A204.1 (cell line): ENCODE measurements around the gene GRID1.
"Not testable (repeated sequence)": the region's sequence is repeated elsewhere in the genome, so short reads cannot be mapped to it uniquely, and the experiment has no call there.

Experiments used
- FAIRE-seq: peaks from 2 replicates; lab custom pipeline; 2012; peaks lifted over from hg19 to GRCh38; lab: Jason Lieb, UNC

Gene GRID1

GRCh38 chr10:86076497-86076896, 290.1 kb downstream of the GRID1 start:
- FAIRE-seq: not testable (repeated sequence)

GRCh38 chr10:86075512-86075911, 291.1 kb downstream of the GRID1 start:
- no peak for FAIRE-seq

DNA sequence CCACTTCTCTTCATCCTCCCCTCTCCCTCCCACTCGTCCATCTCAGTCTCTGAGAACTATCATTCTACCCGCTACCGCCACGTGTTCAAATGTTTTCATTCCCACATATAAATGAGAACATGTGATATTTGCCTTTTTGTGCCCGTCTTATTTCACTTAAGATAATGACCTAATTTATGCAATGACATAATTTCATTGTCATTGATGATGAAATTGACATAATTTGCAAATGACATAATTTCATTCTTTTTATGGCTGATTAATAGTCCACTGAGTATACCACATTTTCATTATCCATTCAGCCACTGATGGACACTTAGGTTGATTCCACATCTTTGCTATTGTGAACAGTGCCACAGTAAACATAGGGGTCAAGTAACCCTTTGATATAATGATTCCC, 292.3 kb downstream of the GRID1 start:
- no peak for FAIRE-seq

DNA sequence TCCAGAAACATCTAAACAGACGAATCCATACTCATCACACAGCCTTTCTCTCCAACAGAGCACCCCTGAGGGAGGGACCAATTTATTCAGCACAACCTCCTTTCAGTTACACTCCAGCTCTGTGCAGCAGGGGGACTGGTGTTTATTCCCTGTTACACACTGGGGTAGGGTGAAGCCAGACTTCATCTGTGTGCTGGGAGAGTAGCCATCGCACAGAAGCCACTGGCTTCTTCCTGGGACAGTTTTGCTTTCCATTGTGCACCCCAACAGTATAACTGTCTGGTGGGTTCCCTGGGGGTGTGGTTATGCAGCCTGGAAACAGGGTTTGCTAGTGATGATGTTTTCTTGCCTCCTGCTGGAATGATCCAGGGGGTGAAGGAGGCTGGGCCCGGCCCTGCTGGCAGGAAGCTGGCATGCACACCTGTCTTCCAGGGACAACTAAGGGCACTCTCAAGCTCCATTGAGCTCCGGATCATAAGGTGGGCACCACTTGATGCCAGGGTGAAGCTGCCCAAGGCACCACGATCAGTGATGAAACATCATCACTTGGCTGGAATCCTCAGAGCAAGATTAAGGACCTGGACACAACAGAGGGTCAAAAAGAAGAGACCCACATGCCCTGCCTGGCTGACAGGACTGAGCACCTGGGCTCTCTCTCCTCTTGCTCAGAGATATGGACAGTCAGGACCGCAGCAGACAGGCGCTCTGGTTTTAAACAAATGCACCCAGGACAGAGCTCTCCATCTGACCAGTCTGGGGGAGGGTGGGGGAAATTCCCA, 293.2 kb downstream of the GRID1 start:
- FAIRE-seq: no peak

DNA sequence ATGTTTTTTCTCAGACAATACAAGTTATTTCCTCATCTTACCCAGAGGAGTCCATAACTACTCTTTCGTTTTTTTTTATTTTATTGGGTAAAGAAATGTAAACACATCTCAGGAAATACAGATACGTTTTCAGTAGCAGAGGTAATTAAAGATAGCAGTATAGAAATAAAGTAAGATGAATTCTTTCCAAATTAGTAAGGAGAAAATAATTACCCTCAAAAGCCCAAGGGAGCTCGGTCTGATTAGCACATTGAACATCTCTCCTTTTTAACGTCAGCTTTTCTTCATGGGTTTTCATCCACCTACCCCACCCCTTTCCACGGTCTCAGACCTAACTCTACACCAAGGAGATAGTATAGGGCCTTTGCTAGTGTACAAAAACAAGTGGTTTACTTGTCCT, 294.2 kb downstream of the GRID1 start:
- FAIRE-seq: no peak

DNA sequence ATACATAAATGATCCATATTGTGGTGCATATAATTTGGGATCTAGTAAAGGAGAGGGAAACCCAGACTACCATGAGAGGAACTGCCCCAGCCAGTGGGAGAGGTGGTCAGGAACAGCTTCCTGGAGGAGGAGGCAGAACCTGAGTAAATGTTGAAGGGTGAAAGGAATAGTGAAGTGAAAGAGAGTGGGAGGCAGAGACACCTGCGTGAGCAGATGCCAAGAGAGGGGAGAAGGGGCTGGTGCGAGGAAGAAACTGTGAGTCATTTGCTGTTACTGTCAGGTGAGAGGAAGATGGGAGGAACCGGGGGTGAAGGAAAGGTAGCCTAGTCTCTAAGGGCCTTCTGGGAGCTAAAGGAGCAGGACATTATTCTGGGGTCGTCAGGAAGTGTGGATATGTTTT, 294.8 kb downstream of the GRID1 start:
- FAIRE-seq: no peak

DNA sequence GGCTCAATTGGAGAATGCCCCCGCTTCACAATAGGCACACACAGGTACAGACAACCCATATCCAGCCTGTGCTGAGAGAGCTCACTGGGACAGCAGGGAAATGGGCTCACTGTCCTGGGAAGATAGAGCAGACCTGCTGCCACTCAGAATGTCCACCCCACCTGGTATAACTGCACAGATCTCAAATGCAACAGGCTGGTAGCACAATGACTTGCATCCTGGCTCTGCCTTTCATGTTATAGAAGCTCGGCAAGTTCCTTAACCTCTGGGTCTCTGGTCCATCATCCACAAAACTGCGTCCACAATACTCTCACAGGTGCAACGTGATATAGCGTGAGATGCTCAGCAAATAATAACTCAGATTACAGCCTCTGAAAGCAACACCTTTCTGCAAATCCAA, 295.4 kb downstream of the GRID1 start:
- FAIRE-seq: no peak

GRCh38 chr10:86070278-86070677, 296.3 kb downstream of the GRID1 start:
- no peak for FAIRE-seq

DNA sequence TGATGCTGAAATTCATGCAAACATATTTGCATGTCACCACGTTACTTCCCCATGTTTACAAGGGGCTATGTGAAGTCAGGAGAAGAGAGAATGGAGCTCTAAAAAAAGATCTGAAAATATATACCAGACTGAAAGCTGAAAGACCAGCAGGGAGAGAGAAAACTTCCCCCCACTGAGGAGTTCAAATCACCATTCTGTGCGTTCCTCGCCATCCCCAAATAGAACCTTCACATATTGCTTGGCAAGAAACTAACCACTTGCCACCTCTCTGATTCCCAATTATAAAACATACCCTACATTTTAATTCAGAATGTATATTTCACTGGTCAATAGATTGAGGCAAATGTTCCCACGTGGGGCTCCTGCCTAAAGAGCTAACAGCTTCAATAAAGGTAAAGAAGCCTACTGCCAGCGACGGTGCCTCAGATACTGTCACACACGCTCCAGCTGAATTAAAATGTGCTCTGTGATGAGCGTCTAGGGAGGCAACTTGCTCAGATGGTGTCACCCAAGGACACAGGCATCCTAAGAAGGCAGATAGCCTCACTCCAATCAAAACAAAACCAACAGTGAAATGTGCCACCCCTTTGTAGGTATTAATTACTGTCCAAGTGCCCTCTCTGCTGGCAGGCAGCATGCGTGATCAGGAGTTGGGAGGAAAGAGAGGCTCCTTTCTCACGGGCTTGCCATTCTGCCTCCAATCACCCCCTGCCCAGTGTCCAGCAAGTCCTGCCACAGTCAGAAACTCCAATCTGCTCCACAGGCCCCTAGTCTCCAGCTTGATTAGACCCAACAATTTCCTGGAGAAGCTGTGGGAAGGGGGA, 298.2 kb downstream of the GRID1 start:
- no peak for FAIRE-seq

DNA sequence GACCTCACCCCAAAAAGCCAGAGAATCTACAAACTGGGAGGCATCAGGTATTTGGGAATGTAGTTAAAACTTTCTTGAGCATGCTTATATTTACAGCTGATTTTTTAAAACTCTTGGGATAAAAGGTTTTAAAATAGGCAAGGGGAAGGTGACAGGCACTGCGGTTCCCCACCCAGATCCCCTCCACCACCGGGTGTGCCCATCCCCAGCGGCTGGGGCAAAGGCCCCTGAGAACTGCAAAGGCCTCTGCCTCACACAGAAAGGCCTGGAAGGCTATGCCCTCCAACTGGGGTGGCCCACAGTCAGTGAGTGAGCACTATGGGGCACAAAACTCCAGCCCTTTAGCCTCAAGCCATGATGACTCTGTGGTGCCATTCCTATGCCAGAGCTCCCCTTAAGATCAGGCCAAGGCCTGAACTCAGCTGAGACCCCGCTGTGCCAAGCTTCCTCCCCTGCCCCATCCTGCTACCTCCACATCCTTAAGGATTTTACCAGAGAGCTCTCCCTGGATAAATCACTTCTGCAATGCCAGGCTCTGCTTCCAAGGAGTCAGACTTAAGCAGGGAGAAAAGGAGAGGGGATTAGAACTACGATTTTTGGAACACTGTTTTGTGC, 299.1 kb downstream of the GRID1 start:
- FAIRE-seq: no peak

- FAIRE-seq: no peak
Observed at GRCh38 chr10:86066696-86067095, 299.9 kb downstream of the GRID1 start.

- no peak for FAIRE-seq
Observed at GRCh38 chr10:86065711-86066251, 300.8 kb downstream of the GRID1 start.

DNA sequence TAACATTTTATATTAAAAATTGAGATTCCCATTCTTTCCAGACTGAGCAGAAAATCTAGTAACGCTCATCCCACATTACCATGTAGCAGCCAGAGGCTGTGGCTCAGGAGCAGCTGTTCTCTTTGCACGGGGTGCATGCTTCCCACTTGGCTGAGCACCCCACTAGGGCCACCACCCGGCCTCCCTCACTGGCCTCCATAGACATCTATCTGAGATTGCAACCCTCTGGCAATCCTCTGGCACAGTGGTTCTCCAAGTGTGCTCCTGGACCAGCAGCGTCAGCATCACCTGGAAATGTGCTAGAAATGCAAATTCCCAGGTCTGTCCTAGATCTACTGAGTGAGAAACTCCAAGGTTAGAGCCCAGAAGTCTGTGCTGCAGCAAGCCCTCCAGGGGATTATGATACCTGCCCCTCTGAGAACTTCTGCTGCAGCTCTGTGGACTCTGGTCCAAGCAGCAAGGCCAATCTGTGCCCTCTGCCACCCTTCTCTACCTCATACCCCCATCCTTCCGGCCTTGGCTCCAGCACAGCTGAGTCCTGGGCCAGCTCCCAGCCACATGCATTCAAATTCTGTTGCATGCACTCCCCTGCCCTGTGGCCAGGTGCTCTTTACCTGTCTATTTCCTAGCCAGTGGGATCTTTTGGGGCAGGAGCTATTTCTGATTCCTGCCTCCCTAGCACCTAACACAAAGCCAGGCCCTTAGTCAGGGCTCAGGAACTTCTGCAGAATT, 301.5 kb downstream of the GRID1 start:
- no peak for FAIRE-seq

- FAIRE-seq: no peak
Observed at GRCh38 chr10:86064219-86064618, 302.4 kb downstream of the GRID1 start.

- FAIRE-seq: no peak
Observed at GRCh38 chr10:86063341-86063740, 303.3 kb downstream of the GRID1 start.

DNA sequence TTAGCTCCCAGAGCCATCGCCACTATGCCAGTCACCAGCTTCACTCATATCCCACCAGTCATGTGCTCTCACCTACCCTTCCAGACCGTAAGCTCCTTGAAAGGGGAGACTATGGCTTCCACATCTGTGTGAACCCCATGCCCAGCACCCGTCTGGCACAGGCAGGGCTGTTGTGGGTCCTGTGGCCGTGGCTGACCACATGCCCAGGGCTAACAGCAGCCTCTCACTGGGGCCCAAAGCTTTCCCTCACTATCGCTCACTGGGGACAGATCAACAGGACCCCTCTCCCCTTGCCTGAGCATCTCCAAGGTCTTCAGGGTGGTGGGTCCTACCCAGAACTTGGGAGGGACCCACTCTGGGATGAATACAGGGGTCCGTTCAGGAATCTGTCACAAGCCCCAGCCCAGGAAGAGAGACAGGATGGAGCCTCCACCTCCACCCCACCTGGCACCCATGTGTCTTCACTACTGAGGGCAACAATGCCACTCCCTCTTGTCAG, 303.9 kb downstream of the GRID1 start:
- no peak for FAIRE-seq

GRCh38 chr10:86062198-86062550, 304.4 kb downstream of the GRID1 start:
- FAIRE-seq: no peak

- no peak for FAIRE-seq
Observed at GRCh38 chr10:86061278-86062197, 305.1 kb downstream of the GRID1 start.

GRCh38 chr10:86060386-86061277, 306.0 kb downstream of the GRID1 start:
- no peak for FAIRE-seq

DNA sequence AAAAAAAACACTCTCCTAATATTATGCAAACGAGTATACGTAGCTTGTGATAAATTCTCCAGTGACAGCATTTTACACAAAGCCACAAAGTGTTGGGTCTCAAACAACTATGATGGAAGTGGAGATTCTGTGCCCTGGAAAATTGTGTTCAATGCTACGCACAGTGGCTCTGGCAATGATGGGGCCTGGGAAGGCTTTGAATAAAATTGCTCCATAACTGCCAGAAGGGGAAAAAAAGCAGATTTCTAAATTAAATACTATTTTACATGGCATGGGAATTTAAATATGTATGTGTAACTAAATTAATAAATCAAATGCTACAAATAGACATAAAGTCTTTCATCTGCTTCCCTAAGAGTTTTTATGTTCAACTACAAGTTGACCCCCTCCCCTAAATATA, 306.7 kb downstream of the GRID1 start:
- no peak for FAIRE-seq
